Bronchial epithelial cell (primary cell): ENCODE results near the gene VSTM1. TPM values are rescaled to one million over a fixed set of nuclear protein-coding genes. Genes with fewer than 3 reads are reported as not detected.
"Not testable (repeated sequence)": the region's sequence is repeated elsewhere in the genome, so short reads cannot be mapped to it uniquely, and the experiment has no call there.

Source experiments
- DNase-seq: peaks from one replicate; pipeline ENCODE4 v3.0.0-alpha.2; 2010; ENCODE audit warnings: low read depth
- FAIRE-seq: peaks from 2 replicates; lab custom pipeline; 2011; peaks lifted over from hg19 to GRCh38; lab: Jason Lieb, UNC
- H3K27me3 ChIP-seq: 2 replicates; pipeline ENCODE4 v1.5.1; 2011; ENCODE audit warnings: low read length; ENCODE audit not compliant: control insufficient read depth, insufficient read depth
- H3K36me3 ChIP-seq: 2 replicates; pipeline ENCODE4 v1.5.1; 2011; ENCODE audit warnings: low read length; ENCODE audit not compliant: control insufficient read depth, insufficient read depth
- H3K4me3 ChIP-seq: 2 replicates; pipeline ENCODE4 v1.5.1; 2011; ENCODE audit warnings: mild to moderate bottlenecking, low read depth, low read length, control low read depth
- total RNA-seq: library from RNA; depleted of rRNA; stranded (reverse); fragments of >200 nt; gene quantifications from 2 replicates; pipeline ENCODE4 v1.2.1, GENCODE V29; 2014
- TF ChIP-seq, protein P1 (sequence below): IDR thresholded peaks from 2 replicates; pipeline ENCODE4 v1.5.1; 2011; ENCODE audit warnings: mild to moderate bottlenecking, moderate library complexity, low read length, control low read depth, inconsistent platforms; ENCODE audit not compliant: insufficient read depth, severe bottlenecking

Gene VSTM1
- total RNA-seq, 1 donor from 2014 or later, result not detected

DNA sequence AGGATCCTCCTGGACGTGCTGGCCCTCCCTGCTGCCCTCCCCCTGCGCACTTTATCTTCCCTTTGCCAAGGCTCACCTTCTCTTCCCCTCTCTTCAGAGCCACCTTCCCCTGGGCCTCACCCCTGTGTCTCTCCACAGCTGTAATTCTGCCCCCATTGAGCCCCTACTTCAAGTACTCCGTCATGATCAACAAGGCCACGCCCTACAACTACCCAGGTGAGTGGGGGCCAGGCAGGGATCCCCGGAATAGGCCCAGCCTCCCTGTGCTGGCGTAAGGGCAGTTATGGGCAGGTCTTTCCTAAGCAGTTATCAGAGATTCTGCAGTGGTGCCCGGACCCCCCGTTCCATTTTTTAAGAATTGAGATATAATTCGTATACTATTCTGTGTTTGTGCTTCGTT is 42.1 kb upstream of the VSTM1 start:
- Histone ChIP-seq H3K4me3 (no peak overlapping the region), H3K27me3 (no peaks in the 10 kb centered on the region), H3K36me3 (peaks cover 17% of the 10 kb centered on the region)
- TF ChIP-seq, protein P1, sequence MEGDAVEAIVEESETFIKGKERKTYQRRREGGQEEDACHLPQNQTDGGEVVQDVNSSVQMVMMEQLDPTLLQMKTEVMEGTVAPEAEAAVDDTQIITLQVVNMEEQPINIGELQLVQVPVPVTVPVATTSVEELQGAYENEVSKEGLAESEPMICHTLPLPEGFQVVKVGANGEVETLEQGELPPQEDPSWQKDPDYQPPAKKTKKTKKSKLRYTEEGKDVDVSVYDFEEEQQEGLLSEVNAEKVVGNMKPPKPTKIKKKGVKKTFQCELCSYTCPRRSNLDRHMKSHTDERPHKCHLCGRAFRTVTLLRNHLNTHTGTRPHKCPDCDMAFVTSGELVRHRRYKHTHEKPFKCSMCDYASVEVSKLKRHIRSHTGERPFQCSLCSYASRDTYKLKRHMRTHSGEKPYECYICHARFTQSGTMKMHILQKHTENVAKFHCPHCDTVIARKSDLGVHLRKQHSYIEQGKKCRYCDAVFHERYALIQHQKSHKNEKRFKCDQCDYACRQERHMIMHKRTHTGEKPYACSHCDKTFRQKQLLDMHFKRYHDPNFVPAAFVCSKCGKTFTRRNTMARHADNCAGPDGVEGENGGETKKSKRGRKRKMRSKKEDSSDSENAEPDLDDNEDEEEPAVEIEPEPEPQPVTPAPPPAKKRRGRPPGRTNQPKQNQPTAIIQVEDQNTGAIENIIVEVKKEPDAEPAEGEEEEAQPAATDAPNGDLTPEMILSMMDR, result no peak
- DNase-seq, result no peak
- no peak for FAIRE-seq

DNA sequence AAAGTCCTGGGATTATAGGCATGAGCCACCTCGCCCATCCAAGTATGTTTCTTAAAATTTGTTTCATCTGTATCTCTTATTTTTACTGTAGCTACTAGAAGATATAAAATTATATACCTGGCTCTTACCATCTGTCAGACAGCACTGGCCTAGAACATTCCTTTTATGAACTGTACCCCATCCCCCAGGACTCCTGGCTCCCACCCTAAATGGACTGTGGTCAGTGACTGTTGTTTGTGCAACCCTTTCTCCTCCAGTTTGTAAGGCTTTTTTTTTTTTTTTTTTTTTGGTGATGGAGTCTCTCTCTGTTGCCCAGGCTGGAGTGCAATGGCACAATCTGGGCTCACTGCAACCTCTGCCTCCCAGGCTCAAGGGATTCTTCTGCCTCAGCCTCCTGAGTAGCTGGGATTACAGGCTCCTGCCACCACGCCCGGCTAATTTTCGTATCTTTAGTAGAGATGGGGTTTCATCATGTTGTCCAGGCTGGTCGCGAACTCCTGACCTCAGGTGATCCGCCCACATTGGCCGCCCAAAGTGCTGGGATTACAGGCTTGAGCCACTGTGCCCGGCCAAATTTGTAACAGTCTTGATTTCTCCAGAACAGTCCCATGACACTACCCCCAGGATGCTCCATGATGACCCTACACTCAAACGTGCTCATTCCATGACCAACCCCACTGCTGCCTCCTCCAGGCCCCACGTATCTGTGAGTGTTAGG is 41.5 kb upstream of the VSTM1 start:
- Histone ChIP-seq H3K4me3 (no peak overlapping the region), H3K27me3 (no peaks in the 10 kb centered on the region), H3K36me3 (peaks cover 14% of the 10 kb centered on the region)
- FAIRE-seq (no peak), DNase-seq (no peak)
- TF ChIP-seq, protein P1, result no peak

DNA sequence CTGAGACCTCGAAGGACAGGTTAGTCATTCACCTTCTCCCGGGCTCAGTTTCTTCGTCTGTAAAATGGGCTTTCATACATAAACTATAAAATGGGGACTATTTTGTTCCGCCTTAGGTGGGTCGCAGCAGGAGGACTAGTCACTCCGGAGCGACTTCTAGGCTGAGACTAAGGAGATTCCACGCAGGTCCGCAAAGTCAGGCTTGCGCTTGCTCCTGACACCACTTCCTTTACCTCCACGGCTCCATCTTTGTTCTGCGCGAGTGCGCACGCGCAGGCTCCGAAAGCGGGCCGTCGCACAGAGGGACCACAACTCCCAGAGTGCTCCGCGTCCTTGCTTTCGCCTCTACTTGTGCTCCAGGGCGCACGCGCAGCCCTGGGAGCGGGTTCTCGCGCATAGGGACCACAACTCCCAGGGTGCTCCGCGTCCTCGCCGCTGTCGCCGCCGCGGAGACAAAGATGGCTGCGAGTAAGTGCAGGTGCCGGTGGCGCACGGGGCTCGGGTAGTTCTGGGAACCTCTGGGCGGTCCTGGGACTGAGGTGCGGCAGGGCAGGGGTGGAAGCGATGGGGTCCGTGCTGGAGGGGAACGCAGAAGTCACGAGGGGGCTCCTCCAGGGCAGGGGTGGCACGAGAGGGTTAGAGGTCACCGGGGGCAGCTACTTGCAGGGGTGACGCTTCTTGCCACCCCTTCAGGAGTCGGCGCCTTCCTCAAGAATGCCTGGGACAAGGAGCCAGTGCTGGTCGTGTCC is 38.9 kb upstream of the VSTM1 start, which contains the start of gene NDUFA3:
Gene NDUFA3 (plus strand): TSS at position 435 of the 749 bp plus-strand sequence. CDS start 24 bp downstream, at position 459.
- H3K27me3 ChIP-seq, result no peaks in the 10 kb centered on the region
- peak; percentile 91 for FAIRE-seq
- peak within 1 kb of the TSS; percentile 99 for H3K4me3 ChIP-seq
- TF ChIP-seq, protein P1, result no peak
- H3K36me3 ChIP-seq, result peaks cover 4% of the 10 kb centered on the region
- DNase-seq, result peak; percentile 93

DNA sequence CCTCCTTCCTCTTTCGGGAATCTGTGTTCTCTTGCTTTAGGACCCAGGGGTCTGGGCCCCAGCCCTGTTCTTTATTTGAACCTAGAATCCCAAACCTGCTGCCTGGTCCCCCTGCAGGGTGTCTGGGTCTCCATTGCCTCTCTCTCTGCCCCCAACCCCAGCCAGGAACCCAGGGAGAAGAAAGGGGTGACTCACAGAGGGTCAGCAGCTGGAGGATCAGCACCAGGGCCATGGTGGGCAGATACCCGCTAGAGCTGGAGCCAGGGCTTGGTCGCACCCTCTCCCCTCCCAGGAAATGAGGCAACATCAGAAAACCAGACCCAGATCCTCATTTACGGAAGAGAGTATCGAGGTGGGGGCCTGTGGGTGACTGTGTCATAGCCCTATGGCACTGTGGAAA is 36.9 kb upstream of the VSTM1 start, which contains the start of gene OSCAR:
Gene OSCAR (minus strand): TSS at position 243 of the 400 bp plus-strand sequence. CDS start 11 bp downstream, at position 232.
- Histone ChIP-seq H3K36me3 (peaks cover 1% of the 10 kb centered on the region), H3K4me3 (no peak within 1 kb of the TSS), H3K27me3 (no peaks in the 10 kb centered on the region)
- FAIRE-seq (no peak), DNase-seq (no peak)
- TF ChIP-seq, protein P1, result no peak

DNA sequence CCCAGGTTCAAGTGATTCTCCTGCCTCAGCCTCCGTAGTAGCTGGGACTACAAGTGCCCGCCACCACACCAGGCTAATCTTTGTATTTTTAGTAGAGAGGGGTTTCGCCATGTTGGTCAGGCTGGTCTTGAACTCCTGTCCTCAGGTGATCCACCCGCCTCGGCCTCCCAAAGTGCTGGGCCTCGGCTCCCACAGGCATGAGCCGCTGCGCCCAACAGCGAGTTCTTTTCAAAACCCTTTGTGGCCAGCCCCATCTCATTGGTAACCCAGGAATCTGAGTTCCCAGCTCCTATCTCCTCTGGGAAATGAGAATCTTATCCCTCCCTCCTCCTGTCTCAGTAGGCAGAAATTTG is 36.2 kb upstream of the VSTM1 start:
- DNase-seq, H3K4me3 ChIP-seq, FAIRE-seq, H3K27me3 ChIP-seq, H3K36me3 ChIP-seq: not testable (repeated sequence)

DNA sequence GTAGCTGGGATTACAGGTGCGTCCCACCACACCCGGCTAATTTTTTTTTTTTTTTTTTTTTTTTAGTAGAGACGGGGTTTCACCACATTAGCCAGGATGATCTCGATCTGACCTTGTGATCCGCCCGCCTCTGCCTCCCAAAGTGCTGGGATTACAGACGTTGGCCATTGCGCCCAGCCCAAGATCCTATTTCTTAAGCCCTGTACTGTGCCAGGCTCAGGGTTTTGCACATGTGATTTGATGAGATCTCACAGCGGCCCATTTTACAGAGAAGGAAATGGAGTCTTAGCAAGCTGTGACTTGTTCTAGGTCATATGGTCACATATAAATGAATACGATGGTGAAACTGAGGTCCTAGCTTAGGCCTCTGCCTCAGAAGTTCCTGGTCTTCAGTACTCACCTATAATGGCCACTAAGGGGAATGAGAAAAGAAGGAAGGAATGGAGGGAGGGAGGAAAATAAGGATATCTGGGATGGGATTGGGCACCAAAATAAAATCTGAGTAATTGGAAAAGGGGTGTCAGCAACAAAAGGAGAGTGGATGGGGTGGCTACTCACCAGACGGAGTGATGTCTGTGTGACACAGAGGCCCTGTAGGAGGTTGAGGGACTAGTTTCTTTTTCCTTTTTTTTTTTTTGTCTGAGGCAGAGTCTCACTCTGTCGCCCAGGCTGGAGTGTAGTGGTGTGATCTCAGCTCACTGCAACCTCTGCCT is 35.6 kb upstream of the VSTM1 start:
- DNase-seq (no peak), FAIRE-seq (no peak)
- no peak overlapping the region for H3K4me3 ChIP-seq
- TF ChIP-seq, protein P1, result no peak
- no peaks in the 10 kb centered on the region for H3K27me3 ChIP-seq
- H3K36me3 ChIP-seq, result no peaks in the 10 kb centered on the region
